Eye (tissue), 1 donor: ENCODE data around the gene SRSF6.
"Not testable (repeated sequence)": the region's sequence is repeated elsewhere in the genome, so short reads cannot be mapped to it uniquely, and the experiment has no call there.

Experiments
- DNase-seq: peaks from one replicate; pipeline ENCODE4 v3.0.0-alpha.2; 2015

Gene SRSF6

DNA sequence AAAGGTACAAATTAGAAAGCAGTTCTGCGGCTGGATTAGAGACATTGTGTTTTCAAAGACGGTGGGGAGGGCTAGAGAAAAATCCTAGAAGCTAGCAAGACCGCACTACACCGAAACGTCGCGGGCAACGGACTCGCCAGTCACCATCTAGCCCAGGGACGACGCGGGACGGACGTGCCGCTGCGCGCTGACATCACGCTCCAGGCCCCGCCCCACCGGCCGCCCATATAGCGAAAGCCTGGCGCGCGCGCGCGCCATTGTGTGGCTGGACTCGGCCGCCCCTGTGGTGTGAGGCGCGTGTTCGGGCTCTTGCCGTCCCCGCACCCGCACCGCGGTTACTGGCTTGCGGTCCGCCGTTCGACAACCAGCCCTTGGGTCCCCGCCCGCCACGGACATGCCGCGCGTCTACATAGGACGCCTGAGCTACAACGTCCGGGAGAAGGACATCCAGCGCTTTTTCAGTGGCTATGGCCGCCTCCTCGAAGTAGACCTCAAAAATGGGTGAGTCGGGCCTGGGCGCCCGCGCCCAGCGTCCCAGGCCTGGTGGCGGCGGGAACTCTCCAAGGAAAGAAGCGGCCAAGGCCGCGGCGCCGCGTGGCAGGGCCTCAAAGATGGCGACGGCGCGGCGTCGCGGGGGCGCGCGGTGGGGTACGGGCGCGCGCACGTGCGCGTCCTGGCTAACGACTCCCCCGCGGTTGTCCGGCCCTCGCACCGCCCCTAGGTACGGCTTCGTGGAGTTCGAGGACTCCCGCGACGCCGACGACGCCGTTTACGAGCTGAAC lies at the start of gene SRSF6:
Gene SRSF6, plus strand, starts transcription at position 257 of the 782 bp plus-strand sequence. Its CDS starts 138 bp downstream, at position 395.
- peak; percentile 99 for DNase-seq

DNA sequence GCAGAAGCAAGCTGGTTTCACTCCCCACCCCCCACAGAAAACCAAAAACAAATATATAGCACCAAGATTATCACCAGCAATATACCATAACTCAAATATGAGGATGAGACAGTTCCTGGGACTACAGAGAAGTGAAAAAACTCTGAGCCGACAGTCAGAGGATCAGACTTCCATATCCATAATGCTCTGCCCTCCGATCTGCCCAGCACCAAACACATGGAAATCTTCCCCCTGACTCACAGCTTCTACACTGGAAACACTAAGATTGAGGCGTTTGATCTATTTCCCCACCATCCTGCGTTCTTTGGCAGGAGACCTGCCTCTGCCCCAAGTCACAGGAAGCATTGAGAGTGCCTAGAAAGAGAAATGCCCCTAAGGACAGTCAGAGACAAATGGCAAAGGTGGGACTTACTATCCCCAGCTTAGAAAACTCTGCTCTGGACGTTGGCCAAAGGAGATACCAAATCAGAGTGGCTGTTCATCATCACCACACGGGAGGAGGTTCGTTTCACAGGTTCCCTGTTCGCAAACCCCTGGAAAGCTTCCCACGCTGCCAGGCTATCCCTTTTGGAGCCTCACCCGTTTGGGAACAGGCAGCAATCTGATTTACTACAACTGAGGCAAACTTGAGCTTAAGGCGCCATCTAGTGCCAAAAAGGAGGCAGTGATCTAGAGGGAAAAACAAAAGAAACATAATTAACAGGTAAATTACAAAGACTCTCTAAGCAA lies 48.7 kb upstream of the SRSF6 start:
- peak; percentile 54 for DNase-seq

DNA sequence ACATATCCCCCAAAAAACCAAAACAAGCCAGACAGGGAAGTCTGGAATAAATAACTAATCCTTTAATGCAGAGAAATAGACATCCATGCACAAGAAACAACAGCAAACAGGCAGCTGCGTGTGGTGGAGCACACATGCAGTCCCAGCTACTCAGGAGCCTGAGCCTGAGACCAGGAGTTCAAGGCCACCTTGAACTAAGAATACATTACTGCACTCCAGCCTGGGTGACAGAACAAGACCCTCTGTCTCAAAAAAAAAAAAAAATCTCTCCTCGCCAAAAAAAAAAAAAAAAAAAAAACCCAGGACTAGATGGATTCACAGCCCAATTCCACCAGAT lies 48.2 kb upstream of the SRSF6 start:
- no peak for DNase-seq

DNA sequence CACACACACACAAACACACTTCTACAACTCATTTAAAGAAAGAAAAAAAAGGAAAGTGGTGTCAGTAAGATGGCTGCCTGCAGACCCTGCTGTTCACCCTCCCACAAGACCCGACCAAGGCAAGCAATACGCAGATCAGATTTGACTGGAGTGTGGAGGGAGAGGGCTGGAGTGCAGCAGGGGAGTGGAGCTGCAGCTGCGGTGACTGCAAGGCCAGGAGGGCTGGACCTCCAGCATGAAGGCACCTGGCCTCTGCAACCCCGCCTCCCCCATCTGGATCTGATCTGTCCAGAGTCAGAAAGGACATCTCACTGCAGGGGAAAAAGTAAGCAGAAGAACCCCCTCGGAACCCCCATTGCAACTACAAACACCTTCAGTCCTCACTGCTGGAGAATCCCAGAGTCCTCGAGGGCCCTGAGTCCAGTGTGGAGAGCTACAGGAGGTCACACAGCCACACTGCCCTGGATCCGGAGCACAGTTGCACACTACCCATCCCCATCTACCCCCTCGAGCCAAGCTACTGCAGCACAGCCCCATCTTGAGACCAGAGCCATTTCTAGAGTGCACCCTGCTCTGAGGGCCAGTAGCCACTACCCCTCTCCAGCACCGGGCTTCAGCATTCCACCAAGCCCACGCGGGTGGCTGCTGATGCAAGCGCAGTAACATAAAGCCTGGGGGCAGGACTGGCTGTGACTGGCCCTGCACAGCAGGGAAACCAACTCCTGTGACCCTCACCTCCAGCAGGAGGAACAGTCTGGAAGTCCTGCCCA lies 41.9 kb upstream of the SRSF6 start:
- no peak for DNase-seq

DNA sequence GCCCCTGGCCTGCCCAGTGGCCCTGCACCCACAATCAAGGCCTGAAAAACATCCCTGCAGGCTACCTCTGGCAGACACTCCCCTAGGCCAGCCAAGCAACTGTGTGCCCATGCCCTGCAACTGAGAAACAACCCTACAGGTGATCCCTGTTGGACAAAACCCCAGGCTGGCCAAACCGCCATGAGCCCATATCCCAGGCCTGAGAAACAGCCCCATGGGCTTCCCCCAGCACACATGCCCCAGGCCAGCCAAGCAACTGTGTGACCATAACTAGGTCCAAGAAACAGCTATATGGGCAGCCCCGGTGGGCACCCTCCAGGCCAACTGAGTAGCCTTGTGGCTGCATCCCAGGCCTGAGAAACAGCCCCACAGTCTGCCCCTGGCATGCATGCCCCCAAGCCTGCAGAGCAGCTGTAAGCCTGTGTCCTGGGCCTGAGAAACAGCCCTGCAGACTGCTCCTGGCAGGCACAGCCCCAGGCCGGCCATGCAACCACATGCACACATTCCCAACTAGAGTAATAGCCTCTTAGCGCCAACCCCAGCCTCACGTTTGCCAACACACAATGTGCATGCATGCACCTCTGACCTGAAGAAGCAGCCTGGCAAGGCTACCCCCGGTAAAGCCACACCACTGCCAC lies 41.0 kb upstream of the SRSF6 start:
- DNase-seq, result no peak

DNA sequence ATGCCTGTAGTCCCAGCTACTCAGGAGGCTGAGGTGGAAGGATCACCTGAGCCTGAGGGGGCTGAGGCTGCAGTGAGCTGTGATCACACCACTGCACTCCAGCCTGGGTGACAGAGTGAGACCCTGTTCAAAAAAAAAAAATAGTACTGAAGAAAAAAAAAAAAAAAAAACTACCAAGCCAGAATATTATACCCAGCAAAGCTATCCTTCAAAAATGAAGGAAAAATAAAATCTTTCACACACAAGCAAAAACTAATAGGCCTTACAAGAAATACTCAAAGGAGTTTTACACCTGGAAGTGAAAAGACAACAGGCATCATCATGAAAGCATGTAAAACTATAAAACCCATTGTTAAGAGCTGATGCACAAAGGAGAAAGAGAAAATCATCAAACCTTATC lies 37.5 kb upstream of the SRSF6 start:
- DNase-seq, result no peak

DNA sequence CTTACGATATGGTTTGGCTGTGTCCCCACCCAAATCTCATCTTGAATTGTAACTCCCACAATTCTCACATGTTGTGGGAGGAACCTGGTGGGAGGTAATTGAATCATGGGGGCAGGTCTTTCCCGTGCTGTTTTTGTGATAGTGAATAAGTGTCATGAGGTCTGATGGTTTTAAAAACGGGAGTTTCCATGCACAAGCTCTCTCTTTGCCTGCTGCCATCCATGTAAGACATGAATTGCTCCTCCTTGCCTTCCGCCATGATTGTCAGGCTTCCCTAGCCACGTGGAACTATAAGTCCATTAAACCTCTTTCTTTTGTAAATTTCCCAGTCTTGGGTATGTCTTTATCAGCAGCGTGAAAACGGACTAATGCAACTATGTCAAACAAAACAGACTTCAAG lies 36.8 kb upstream of the SRSF6 start:
- not testable (repeated sequence) for DNase-seq

DNA sequence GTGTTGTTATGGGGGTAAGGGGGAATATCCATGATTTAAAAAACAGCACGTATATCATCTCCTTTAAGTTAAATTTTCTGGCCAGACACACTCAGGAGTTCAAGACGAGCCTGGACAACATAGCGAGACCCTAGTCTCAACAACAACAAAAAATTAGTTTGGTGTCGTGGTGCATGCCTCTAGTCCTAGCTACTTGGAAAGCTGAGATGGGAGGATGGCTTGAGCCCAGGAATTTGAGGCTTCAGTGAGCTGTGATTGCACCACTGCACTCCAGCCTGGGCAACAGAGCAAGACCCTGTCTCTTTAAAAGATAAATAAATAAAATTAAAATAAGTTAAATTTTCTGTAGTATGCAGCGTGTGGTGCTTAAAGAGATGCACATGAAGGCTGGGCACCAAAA lies 31.5 kb upstream of the SRSF6 start:
- no peak for DNase-seq

DNA sequence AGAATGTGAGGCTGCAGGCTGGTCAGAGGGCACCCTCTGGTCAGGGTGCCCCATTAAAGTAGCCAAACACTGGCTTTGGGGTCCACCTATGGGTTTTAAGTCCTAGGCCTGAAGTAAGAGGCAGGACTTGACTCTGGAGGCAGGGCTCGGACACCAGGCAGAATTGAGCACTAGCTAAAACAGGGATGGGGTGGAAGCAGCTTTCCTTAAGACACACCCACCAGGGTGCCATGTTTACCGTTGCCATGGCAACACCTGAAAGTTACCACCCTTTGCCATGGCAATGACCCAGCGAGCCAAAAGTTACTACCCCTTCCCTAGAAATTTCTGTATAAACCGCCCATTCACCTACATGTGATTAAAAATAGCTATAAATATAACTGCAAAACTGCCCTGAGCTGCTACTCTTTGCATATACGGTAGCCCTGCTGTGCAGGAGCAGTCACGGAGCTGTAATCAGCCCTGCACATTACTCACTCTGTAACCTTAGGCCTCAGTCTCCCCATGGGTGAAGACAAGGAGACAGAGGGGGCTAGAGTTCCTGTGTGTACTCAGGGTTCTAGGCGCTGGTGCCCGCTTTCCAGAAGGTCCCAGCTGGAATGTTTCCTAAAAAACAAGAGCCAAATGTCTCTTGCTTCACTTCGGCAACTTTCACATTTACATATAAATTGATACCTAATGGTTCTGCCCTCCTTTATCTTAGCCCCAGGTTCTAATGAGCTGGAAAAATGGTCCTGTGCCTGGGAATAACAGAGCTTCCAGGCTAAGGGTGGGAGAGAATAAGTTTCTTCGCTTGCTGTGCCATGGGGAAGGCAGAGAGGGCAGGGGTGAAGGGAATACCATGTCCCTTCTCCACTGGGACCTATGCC lies 27.2 kb upstream of the SRSF6 start:
- DNase-seq, result no peak

DNA sequence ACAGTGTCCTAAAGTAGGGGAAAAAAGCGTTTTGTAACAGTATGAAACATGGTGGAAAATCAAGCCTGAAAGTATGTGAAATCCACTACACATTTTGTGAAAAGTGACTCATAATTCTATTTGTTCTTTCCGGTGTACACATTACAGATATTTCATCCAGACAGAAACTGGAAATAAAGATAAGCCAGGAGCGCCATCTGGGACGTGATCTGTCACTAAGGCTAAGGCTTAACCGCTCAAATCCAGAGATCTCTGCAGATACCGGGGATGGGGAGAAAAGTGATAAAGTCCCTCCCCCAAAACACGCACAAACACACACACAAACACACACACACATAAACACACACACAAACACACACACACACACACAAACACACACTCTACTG lies 26.6 kb upstream of the SRSF6 start:
- DNase-seq, result no peak

DNA sequence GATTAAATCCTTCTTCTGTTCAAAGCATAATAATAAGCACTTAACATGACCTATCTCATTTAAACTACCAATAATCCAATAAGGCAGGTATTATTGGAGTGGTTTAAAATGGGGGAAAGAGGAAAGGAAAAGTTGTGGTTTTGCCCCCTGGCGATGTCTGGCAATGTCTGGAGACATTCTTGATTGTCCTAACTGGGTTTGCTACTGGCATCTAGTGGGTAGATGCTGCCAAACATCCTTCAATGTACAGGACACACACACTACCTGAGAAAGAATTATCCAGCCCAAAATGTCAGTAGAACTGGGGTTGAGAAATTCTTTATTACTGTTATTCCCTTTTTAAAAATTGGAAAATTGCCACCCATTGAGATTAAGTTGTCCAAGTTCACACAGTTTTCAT lies 25.2 kb upstream of the SRSF6 start:
- no peak for DNase-seq

DNA sequence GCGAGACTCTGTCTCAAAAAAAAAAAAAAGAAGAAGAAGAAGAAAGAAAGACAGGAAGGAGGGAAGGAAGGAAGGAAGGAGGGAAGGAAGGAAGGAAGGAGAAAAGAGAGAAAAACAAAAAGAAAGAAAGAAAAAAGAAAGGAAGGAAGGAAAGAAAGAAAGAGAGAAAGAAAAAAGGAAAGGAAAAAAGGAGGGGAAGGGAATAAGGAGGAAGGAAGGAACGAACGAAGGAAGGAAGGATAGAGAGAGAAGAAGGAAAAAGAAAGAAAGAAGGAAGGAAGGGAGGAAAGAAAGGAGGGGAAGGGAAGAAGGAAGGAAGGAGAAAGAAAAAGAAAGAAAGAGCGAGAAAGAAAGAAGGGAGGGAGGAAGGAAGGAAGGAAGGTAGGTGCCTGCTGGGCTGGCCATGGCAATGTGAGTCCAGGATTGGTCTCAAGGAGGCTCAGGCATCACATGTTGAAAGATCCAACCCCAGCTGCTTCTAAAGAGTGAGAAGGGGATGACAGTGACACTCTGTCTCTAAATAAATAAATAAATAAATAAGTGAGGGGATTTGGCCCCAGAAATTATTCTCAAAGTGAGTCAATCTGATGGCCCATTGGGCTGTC lies 24.3 kb upstream of the SRSF6 start:
- no peak for DNase-seq

DNA sequence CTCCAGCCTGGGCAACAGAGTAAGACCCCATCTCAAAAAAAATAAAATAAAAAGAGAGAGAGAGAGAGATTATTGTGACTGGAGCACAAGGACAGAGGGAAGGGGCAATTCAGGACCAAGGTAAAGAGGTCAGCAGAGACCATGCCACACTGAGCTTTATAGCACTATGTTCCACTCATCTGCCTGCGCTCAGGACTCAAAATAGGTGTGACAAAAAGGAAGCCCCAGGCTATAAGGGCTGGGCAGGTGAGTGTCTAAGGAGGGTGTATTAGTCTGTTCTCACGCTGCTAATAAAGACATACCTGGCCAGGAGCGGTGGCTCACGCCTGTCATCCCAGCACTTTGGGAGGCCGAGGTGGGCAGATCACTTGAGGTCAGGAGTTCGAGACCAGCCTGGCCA lies 23.1 kb upstream of the SRSF6 start:
- no peak for DNase-seq

DNA sequence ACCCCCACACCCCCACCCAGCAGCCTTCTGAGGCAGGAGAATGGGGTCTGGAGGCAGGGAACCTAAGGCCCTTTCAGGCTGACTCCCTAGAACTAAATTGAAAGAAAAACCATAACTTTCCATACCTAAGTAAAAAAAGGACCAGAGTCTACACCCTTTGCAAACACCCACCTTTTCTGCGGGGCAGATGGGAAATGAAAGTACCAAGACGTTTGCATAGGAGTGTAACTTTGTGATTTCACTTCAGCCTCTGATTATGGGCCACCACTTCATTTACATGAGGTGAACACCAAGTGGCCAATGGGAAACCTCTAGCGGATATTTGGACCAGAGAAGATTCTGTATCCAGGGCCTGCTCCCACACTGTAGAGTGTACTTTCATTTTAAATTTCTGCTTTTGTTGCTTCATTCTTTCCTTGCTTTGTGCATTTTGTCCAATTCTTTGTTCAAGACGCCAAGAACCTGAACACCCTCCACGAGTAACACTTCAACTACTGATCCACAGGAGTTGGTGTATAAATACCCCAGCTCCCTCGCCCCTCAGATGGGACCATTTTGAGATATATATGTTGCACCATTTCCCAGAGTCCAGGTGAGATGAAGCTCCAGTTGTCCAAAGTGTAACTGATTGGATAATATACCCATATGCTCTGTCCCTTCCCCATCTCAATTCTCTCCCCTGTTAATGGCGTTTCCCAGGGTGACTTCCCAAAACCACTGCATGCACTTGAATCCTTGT lies 18.9 kb upstream of the SRSF6 start:
- no peak for DNase-seq

DNA sequence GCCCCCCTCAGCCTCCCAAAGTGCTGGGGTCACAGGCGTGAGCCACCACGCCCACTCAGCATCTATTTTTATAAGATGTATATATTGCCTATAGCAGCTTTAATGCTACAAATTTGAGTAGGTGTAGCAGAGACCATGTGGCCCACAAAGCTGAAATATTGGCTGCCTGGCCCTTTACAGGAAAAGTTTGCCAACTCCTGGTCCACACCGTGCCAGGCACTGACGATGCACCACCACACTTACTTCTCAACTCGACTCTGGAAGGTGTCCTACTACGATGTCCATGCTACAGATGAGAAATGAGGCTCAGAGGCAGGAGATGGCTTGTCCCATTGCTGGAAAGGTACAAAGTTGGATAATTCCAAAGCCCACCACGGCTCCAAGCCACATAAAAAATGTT lies 17.2 kb upstream of the SRSF6 start:
- DNase-seq, result no peak

DNA sequence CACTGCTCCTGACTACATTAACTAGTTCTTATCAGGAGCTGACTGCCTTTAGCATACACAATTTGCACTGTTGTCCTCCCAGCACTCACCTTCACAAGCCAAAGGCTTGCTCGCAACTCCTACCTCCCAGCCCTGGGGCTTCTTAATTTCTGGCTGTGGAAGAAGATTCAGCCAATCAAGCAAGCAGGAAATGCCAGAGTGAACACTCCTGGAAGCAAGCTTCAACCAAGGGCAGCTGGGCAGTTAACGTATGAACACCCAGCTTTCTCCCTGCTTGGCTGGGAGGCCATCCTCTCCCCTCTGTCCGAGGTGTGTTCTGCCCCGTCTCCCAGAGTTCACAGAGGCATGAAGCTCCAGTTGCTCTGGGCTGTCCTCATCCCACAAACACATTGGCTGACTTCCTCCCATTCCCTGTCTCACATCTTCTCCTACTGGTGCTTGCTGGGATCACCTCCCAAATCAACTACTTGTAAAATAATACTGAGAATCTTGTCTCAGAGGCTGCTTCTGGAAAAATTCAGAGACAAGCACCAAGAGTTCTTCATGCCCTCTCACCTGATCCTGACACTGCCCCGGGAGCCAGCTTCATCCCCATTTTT lies 15.3 kb upstream of the SRSF6 start:
- no peak for DNase-seq

DNA sequence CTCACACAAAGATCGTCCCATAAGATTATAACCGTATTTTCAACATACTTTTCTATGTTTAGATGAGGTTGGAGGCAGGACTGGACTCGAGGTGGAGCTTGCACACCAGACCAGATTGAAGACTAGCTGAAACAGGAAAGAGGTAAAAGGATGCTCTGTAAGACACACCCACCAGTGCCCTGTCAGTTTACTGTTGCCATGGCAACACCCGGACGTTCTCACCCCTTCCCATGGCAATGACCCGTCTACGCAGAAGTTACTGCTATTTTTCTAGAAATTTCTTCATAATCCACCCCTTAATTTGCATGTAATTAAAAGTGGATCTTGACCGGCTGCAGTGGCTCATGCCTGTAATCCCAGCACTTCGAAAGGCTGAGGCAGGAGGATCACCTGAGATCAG lies 13.6 kb upstream of the SRSF6 start:
- no peak for DNase-seq

DNA sequence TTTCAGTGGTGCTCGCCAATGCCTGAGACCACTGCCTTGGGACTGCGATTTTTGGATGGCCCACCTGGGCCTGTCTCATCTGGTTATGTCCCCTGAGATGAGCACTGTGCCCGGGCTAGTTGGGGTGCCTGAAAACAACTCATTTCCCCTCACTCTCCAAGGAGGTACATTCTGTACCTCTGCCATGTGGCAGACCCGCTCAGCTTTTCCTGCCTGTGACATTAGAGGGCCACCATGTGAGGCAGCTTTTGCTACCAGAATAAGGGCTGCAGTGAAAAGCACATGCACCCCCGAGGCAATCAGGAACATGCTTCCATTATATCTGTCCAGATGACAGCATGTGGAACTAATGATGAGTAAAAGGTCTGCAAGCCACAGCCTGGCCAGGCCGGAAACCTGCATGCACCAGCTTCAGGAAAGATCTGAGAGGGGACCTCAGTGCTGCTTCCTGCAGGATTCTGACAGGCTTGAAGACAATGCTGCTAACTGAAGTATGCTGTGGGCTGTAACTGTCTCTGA lies 11.3 kb upstream of the SRSF6 start:
- no peak for DNase-seq

DNA sequence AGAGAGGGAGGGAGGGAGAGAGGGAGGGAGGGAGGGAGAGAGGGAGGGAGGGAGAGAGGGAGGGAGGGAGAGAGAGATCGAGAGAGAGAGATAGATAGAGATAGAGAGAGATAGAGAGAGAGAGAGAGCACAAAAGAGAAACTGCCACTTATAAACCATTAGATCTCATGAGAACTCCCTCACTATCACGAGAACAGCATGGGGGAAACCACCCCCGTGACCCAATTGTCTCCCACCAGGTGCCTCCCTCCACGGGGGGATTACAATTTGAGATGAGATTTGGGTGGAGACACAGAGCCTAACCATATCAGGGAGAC lies 9.3 kb upstream of the SRSF6 start:
- not testable (repeated sequence) for DNase-seq

DNA sequence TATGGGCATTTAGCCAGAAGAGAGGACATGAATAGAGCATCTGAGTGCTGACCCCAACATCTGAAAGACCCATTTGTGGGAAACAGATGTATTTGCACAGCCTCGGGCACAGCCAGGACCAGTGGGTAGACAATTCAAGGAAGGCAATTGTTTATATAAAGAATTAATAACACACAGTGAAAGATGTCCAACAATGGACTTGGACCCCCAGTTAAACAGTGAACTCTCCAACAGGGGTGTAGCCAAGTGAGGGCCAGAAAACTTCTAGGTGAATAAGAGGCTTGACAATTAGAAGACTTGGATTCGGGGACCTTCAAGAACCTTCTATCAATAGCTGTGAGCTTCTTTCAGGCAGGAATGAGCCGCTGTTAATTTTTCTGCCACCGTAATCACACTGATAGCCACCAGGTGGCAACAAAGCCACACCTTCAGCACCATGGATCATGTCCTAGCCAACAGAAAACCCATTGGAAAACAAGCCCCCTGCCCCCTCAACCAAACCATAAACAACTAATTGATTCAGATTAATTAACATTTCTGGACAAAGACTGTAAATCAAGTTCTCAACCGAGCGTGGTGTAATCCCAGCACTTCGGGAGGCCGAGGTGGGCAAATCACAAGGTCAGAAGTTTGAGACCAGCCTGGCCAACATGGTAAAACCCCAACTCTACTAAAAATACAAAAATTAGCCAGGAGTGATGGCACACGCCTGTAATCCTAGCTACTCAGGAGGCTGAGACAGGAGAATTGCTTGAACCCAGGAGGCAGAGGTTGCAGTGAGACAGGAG lies 8.8 kb upstream of the SRSF6 start:
- peak; percentile 75 for DNase-seq
